Heart left ventricle (tissue), 13 donors: Measurements from ENCODE around the gene AGAP2.

Source experiments
- POLR2A ChIP-seq, 2 donors: fragments of 450-650 bp; IDR thresholded peaks; one replicate each; pipeline ENCODE4 v1.6.1; 2017; ENCODE audit warnings: antibody characterized with exemption in 2 of 2, mild to moderate bottlenecking in 2 of 2, moderate library complexity in 2 of 2
- TF ChIP-seq, protein P1 (sequence below), 12 donors: fragments of 200-600 bp; sonication (generic) in 4 of 12; IDR thresholded peaks; one replicate each; pipeline versions ENCODE4 v1.5.0 to v1.8.0; 2018 to 2022; ENCODE audit warnings: antibody characterized with exemption in 12 of 12, mild to moderate bottlenecking in 5 of 12
- donor health status: ischemic (EF 13 %, LVEDD 7.1; RV severe dilation, severe dysfunction).
- donor health status: DM: no; HTN: yes; CAD: no.
- donor health status: DM: no; HTN: no; CAD: no.
- donor health status: ischemic (EF 25% LVEDD 6.9; RV normal size, moderate dysfunction).
- donor health status: ischemic (EF 25% LVEDD 5.7; RV mildly dilated, moderate dysfunction).
- donor health status: ischemic (EF 35%, LVEDD 5.7; RV mildly dilated, moderate dysfunction).
- donor health status: nonischemic (EF 11% LVEDD 7.7; RV severe dilation, severe dysfunction).
- donor health status: DM: yes; HTN: yes; CAD: no.
- donor health status: PGD.
- donor health status: ischemic (EF 29% LVEDD 5.4; RV normal size, mild dysfunction).
- donor health status: nonischemic (EF 23%, LVEDD 6.1; RV moderate dilation, normal function).

DNA sequence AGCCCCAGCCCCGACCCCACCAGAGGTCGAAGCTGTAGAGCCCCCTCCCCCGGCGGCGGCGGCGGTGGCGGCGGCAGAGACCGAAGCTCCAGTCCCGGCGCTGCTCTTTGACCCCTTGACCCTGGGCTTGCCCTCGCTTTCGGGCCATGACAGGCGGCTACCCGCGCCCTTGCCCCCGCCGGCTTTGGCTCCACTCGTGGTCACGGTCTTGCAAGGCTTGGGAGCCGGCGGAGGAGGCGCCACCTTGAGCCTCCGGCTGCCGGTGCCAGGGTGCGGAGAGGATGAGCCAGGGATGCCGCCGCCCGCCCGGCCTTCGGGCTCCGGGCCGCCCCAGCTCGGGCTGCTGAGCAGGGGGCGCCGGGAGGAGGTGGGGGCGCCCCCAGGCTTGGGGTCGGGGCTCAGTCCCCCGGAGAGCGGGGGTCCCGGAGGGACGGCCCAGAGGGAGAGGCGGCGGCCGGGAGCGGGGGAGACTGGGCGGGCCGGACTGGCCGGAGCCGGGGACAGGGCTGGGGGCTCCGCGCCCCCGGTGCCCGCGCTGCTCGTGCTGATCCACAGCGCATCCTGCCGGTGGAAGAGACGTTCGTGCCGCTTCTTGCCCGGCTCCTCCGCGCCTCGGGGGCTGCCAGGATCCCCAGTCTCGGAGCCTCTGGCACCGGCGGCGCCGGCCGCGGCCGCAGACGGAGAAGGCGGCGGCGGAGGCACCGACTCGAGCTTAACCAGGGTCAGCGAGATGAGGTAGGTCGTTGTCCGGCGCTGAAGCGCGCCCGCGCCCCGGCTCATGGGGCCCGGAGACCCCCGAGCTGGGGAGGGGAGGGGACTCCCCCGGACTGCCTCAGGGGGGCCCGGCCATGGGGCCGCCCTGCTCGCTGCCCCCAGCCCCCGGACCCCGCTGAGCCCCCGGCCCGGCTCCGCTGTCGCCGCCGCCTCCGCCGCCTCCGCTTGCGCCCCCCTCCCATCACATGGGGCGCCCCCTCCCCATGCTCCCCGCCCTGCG lies 778 bp downstream of the AGAP2 start:
- TF ChIP-seq, protein P1, sequence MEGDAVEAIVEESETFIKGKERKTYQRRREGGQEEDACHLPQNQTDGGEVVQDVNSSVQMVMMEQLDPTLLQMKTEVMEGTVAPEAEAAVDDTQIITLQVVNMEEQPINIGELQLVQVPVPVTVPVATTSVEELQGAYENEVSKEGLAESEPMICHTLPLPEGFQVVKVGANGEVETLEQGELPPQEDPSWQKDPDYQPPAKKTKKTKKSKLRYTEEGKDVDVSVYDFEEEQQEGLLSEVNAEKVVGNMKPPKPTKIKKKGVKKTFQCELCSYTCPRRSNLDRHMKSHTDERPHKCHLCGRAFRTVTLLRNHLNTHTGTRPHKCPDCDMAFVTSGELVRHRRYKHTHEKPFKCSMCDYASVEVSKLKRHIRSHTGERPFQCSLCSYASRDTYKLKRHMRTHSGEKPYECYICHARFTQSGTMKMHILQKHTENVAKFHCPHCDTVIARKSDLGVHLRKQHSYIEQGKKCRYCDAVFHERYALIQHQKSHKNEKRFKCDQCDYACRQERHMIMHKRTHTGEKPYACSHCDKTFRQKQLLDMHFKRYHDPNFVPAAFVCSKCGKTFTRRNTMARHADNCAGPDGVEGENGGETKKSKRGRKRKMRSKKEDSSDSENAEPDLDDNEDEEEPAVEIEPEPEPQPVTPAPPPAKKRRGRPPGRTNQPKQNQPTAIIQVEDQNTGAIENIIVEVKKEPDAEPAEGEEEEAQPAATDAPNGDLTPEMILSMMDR (IDR thresholded peaks at IDR 0.05): peak in 5 of 12 donors; percentile 21 to 49 (median 29)
- TF ChIP-seq POLR2A (IDR thresholded peaks at IDR 0.05): no peak
